Loucy (cell line): ENCODE results near the gene BAK1.

Experiments used
- H2AFZ ChIP-seq: fragments of 200-600 bp; sonication (generic); 2 replicates; pipeline ENCODE4 v1.6.0; 2016; ENCODE audit warnings: antibody characterized with exemption, mild to moderate bottlenecking, low read length, moderate library complexity
- H3F3A ChIP-seq: fragments of 200-600 bp; 2 replicates; pipeline ENCODE4 v1.6.0; 2016; ENCODE audit warnings: antibody characterized with exemption, low read depth, mild to moderate bottlenecking
- H3K27me3 ChIP-seq: fragments of 200-600 bp; sonication (generic); 2 replicates; pipeline ENCODE4 v1.6.1; 2014; ENCODE audit warnings: low read length, mild to moderate bottlenecking; ENCODE audit not compliant: insufficient read depth, poor library complexity, severe bottlenecking
- H3K36me3 ChIP-seq: fragments of 200-600 bp; sonication (generic); 2 replicates; pipeline ENCODE4 v1.6.1; 2016; ENCODE audit warnings: low read length; ENCODE audit not compliant: insufficient read depth
- H3K4me1 ChIP-seq: fragments of 200-600 bp; sonication (generic); 2 replicates; pipeline ENCODE4 v1.5.1; 2014; ENCODE audit warnings: low read length, mild to moderate bottlenecking; ENCODE audit not compliant: insufficient read depth, poor library complexity, severe bottlenecking
- H3K4me2 ChIP-seq: fragments of 200-600 bp; sonication (generic); 2 replicates; pipeline ENCODE4 v1.6.0; 2014; ENCODE audit warnings: antibody characterized with exemption, low read length, low read depth, mild to moderate bottlenecking; ENCODE audit not compliant: poor library complexity, severe bottlenecking
- H3K4me3 ChIP-seq: fragments of 200-600 bp; sonication (generic); 2 replicates; pipeline ENCODE4 v1.5.1; 2014; ENCODE audit warnings: low read length, mild to moderate bottlenecking, mixed read lengths; ENCODE audit not compliant: poor library complexity, severe bottlenecking
- H3K79me2 ChIP-seq: fragments of 200-600 bp; sonication (generic); 2 replicates; pipeline ENCODE4 v1.6.1; 2014; ENCODE audit warnings: low read length; ENCODE audit not compliant: insufficient read depth
- H3K9ac ChIP-seq: fragments of 200-600 bp; sonication (generic); 2 replicates; pipeline ENCODE4 v1.6.0; 2014; ENCODE audit warnings: mild to moderate bottlenecking, low read depth, low read length, moderate library complexity; ENCODE audit not compliant: poor library complexity, severe bottlenecking
- H3K9me2 ChIP-seq: fragments of 200-600 bp; sonication (generic); replicated peaks from 2 replicates; pipeline ENCODE4 v1.6.1; 2016; ENCODE audit warnings: low read depth, low read length, mixed read lengths
- H3K9me3 ChIP-seq: fragments of 200-600 bp; sonication (generic); 2 replicates; pipeline ENCODE4 v1.6.1; 2014; ENCODE audit warnings: mild to moderate bottlenecking, antibody characterized with exemption, low read length, low read depth; ENCODE audit not compliant: insufficient read depth
- H4K20me1 ChIP-seq: fragments of 200-600 bp; sonication (generic); 2 replicates; pipeline ENCODE4 v1.6.0; 2014; ENCODE audit warnings: antibody characterized with exemption, low read length, mild to moderate bottlenecking; ENCODE audit not compliant: insufficient read depth, poor library complexity, severe bottlenecking
- CTCF ChIP-seq: fragments of 200-600 bp; sonication (generic); conservative IDR thresholded peaks from 2 replicates; pipeline ENCODE4 v1.5.1; 2014; ENCODE audit warnings: mild to moderate bottlenecking, antibody characterized with exemption, low read length
- EZH2phosphoT487 ChIP-seq: fragments of 200-600 bp; IDR thresholded peaks from 2 replicates; pipeline ENCODE4 v1.6.1; 2018; ENCODE audit warnings: antibody characterized with exemption, mild to moderate bottlenecking, moderate library complexity, borderline replicate concordance

The BAK1 gene

GRCh38 chr6:33619166-33619840 lies 39.2 kb upstream of the BAK1 start:
- no peaks in the 10 kb centered on the region for H3K36me3 ChIP-seq
- H3K4me2 ChIP-seq: peak overlapping the region; percentile 93
- H4K20me1 ChIP-seq: peaks cover 18% of the 10 kb centered on the region
- peak overlapping the region; percentile 94; the same call in 1 of the 2 replicates for H2AFZ ChIP-seq
- no peaks in the 10 kb centered on the region for H3K9me2 ChIP-seq
- peaks cover 36% of the 10 kb centered on the region for H3K4me1 ChIP-seq
- H3K27me3 ChIP-seq: no peaks in the 10 kb centered on the region
- H3K4me3 ChIP-seq: peak overlapping the region; percentile 93
- H3K9ac ChIP-seq: peak overlapping the region; percentile 79
- H3F3A ChIP-seq: no peaks in the 10 kb centered on the region
- TF ChIP-seq CTCF: no peak; the same call in 1 of the 2 replicates
- no peak for TF ChIP-seq EZH2phosphoT487
- no peaks in the 10 kb centered on the region for H3K9me3 ChIP-seq
- H3K79me2 ChIP-seq: peaks cover 28% of the 10 kb centered on the region

- Histone ChIP-seq H3K36me3 (no peaks in the 10 kb centered on the region), H3K4me3 (no peak overlapping the region), H3K4me1 (peaks cover 16% of the 10 kb centered on the region), H2AFZ (no peak overlapping the region), H3K9me3 (no peaks in the 10 kb centered on the region), H3F3A (no peaks in the 10 kb centered on the region), H3K79me2 (peaks cover 6% of the 10 kb centered on the region), H3K27me3 (no peaks in the 10 kb centered on the region), H3K9me2 (no peaks in the 10 kb centered on the region), H3K9ac (no peak overlapping the region), H3K4me2 (no peak overlapping the region), H4K20me1 (no peaks in the 10 kb centered on the region)
- TF ChIP-seq EZH2phosphoT487: no peak
- no peak for TF ChIP-seq CTCF
These were observed 36.8 kb upstream of the BAK1 start for GRCh38 chr6:33616913-33617312.

GRCh38 chr6:33616113-33616512 lies 36.0 kb upstream of the BAK1 start:
- no peak overlapping the region for H3K4me3 ChIP-seq
- H3K9ac ChIP-seq: no peak overlapping the region
- H3K4me2 ChIP-seq: no peak overlapping the region
- no peaks in the 10 kb centered on the region for H3K79me2 ChIP-seq
- no peak overlapping the region for H2AFZ ChIP-seq
- no peaks in the 10 kb centered on the region for H3K27me3 ChIP-seq
- no peaks in the 10 kb centered on the region for H3K9me2 ChIP-seq
- H4K20me1 ChIP-seq: no peaks in the 10 kb centered on the region
- H3F3A ChIP-seq: no peaks in the 10 kb centered on the region
- TF ChIP-seq CTCF (no peak), EZH2phosphoT487 (no peak)
- H3K36me3 ChIP-seq: no peaks in the 10 kb centered on the region
- peaks cover 15% of the 10 kb centered on the region for H3K4me1 ChIP-seq
- H3K9me3 ChIP-seq: no peaks in the 10 kb centered on the region
